Mesenteric fat pad (tissue), 1 donor: ENCODE results near the gene PMPCA. TPM values are rescaled to one million over a fixed set of nuclear protein-coding genes. Genes with fewer than 3 reads are reported as not detected.

Source experiments
- total RNA-seq: library from RNA; stranded (reverse); fragmentation: NEBNext Ultra II Directional; extraction: Animal tissue kit (Norgen Biotek cat#: 25700); gene quantifications from one replicate; pipeline ENCODE4 v1.2.1, GENCODE V29; 2021
- donor health status: DM: yes; HTN: yes; CAD: no.

PMPCA gene
- total RNA-seq, 1 donor from 2014 or later, result 47.3 TPM

Other genes starting within 250 kb of the PMPCA start
- gene LHX3, start 205.5 kb upstream of the PMPCA start, total RNA-seq, result not detected
- 10.3 TPM for gene QSOX2, start 164.8 kb upstream of the PMPCA start, total RNA-seq
- not detected for gene CCDC187, start 106.6 kb upstream of the PMPCA start, total RNA-seq
- 11.0 TPM for gene GPSM1, start 83.1 kb upstream of the PMPCA start, total RNA-seq
- 22.6 TPM for gene DNLZ, start 46.9 kb upstream of the PMPCA start, total RNA-seq
- 4.3 TPM for gene CARD9, start 37.0 kb upstream of the PMPCA start, total RNA-seq
- 6.3 TPM for gene SNAPC4, start 10.5 kb upstream of the PMPCA start, total RNA-seq
- gene ENTR1, start within 50 bp of the PMPCA start, total RNA-seq, result 43.6 TPM
- gene INPP5E, start 29.2 kb downstream of the PMPCA start, total RNA-seq, result 11.4 TPM
- 71.8 TPM for gene SEC16A, start 72.4 kb downstream of the PMPCA start, total RNA-seq
- 89.5 TPM for gene NOTCH1, start 135.4 kb downstream of the PMPCA start, total RNA-seq